HG03025 (cell line): ENCODE results near the gene HYI.
"Not testable (repeated sequence)": the region's sequence is repeated elsewhere in the genome, so short reads cannot be mapped to it uniquely, and the experiment has no call there.

Source experiments
- ATAC-seq: cut with Tn5 transposase; IDR thresholded peaks from one replicate; pipeline ENCODE4 v1.9.1; 2021; ENCODE audit warnings: mild to moderate bottlenecking, moderate library complexity; ENCODE audit not compliant: unreplicated experiment, low FRiP score

Gene HYI

GRCh38 chr1:43453442-43454269 lies at the start of gene HYI:
Gene HYI (minus strand): TSS chr1:43453931. CDS start chr1:43453793, 138 bp downstream.
- peak; percentile 54 for ATAC-seq

- ATAC-seq = not testable (repeated sequence)
Observed at GRCh38 chr1:43501806-43502205, 48.1 kb upstream of the HYI start.

- no peak for ATAC-seq
Observed at GRCh38 chr1:43499898-43500297, 46.2 kb upstream of the HYI start.

GRCh38 chr1:43495204-43495603 lies 41.5 kb upstream of the HYI start:
- no peak for ATAC-seq

GRCh38 chr1:43493661-43494450 lies 40.1 kb upstream of the HYI start:
- no peak for ATAC-seq

- ATAC-seq = no peak
Observed at GRCh38 chr1:43492826-43493225, 39.1 kb upstream of the HYI start.

GRCh38 chr1:43491061-43491460 lies 37.3 kb upstream of the HYI start:
- ATAC-seq = no peak

GRCh38 chr1:43488165-43488564 lies 34.4 kb upstream of the HYI start:
- ATAC-seq = no peak

GRCh38 chr1:43484367-43484766 lies 30.6 kb upstream of the HYI start:
- no peak for ATAC-seq

- no peak for ATAC-seq
Observed at GRCh38 chr1:43482215-43482614, 28.5 kb upstream of the HYI start.

GRCh38 chr1:43481491-43481890 lies 27.8 kb upstream of the HYI start:
- ATAC-seq = no peak

- no peak for ATAC-seq
Observed at GRCh38 chr1:43479414-43479813, 25.7 kb upstream of the HYI start.

- no peak for ATAC-seq
Observed at GRCh38 chr1:43477716-43478115, 24.0 kb upstream of the HYI start.

- not testable (repeated sequence) for ATAC-seq
Observed at GRCh38 chr1:43475611-43476401, 22.1 kb upstream of the HYI start.

- ATAC-seq = no peak
Observed at GRCh38 chr1:43473463-43473862, 19.7 kb upstream of the HYI start.

GRCh38 chr1:43472463-43473151 lies 18.9 kb upstream of the HYI start:
- not testable (repeated sequence) for ATAC-seq

GRCh38 chr1:43472087-43472462 lies 18.3 kb upstream of the HYI start:
- ATAC-seq = no peak

- no peak for ATAC-seq
Observed at GRCh38 chr1:43469932-43470331, 16.2 kb upstream of the HYI start.

- ATAC-seq = no peak
Observed at GRCh38 chr1:43468414-43468813, 14.7 kb upstream of the HYI start.

GRCh38 chr1:43466403-43466802 lies 12.7 kb upstream of the HYI start:
- no peak for ATAC-seq
